ENCODE data around the gene LRIT3.

DNA sequence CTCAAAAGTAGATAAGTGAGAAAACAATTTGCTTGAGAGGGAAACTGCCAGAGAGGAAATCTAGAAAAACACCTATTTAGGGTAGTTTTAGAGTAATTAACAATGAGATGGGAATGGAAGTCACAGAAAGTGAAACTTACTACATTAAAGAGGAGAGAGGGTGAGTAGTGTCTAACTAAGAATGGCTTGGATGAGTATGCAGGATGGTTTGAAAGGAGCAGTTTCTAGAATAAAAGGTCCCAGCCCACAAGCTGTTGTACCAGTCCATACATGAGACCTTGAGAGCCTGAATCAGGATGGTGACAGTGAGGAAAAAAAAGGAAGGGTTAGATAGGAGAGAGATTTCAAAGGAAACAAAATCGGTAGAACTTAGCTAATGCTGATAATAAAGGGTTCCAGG, 31.0 kb upstream of the LRIT3 start:
- TF ChIP-seq CTCF (IDR thresholded peaks at IDR 0.05; ENCODE audit: poor library complexity): no peak
- no peak for TF ChIP-seq EZH2 (IDR thresholded peaks at IDR 0.05; ENCODE audit: borderline replicate concordance)
- no peak for TF ChIP-seq EZH2phosphoT487 (IDR thresholded peaks at IDR 0.05; ENCODE audit: low read depth, severe bottlenecking, unreplicated experiment)

All from hepatocyte (in vitro differentiated cells).